ENCODE results near the gene BCKDHB.

GRCh38 chr6:80304014-80304413 is 197.5 kb downstream of the BCKDHB start:
- TF ChIP-seq, protein P1, sequence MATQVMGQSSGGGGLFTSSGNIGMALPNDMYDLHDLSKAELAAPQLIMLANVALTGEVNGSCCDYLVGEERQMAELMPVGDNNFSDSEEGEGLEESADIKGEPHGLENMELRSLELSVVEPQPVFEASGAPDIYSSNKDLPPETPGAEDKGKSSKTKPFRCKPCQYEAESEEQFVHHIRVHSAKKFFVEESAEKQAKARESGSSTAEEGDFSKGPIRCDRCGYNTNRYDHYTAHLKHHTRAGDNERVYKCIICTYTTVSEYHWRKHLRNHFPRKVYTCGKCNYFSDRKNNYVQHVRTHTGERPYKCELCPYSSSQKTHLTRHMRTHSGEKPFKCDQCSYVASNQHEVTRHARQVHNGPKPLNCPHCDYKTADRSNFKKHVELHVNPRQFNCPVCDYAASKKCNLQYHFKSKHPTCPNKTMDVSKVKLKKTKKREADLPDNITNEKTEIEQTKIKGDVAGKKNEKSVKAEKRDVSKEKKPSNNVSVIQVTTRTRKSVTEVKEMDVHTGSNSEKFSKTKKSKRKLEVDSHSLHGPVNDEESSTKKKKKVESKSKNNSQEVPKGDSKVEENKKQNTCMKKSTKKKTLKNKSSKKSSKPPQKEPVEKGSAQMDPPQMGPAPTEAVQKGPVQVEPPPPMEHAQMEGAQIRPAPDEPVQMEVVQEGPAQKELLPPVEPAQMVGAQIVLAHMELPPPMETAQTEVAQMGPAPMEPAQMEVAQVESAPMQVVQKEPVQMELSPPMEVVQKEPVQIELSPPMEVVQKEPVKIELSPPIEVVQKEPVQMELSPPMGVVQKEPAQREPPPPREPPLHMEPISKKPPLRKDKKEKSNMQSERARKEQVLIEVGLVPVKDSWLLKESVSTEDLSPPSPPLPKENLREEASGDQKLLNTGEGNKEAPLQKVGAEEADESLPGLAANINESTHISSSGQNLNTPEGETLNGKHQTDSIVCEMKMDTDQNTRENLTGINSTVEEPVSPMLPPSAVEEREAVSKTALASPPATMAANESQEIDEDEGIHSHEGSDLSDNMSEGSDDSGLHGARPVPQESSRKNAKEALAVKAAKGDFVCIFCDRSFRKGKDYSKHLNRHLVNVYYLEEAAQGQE (IDR thresholded peaks at IDR 0.05; ENCODE audit: low read depth): no peak
- TF ChIP-seq TAF1 (IDR thresholded peaks at IDR 0.05; ENCODE audit: low read depth) (no peak), YY1 (IDR thresholded peaks at IDR 0.05; ENCODE audit: low read depth) (no peak), ZBTB7A (IDR thresholded peaks at IDR 0.05; ENCODE audit: low read depth) (no peak), NFIC (IDR thresholded peaks at IDR 0.05) (no peak), EGR1 (IDR thresholded peaks at IDR 0.05) (no peak), CEBPB (IDR thresholded peaks at IDR 0.05) (no peak), TEAD4 (IDR thresholded peaks at IDR 0.05) (no peak), FOXM1 (IDR thresholded peaks at IDR 0.05; ENCODE audit: borderline replicate concordance, low read depth) (no peak), EP300 (IDR thresholded peaks at IDR 0.05; ENCODE audit: borderline replicate concordance) (no peak), TCF12 (IDR thresholded peaks at IDR 0.05; ENCODE audit: low read depth) (no peak), CREB1 (IDR thresholded peaks at IDR 0.05; ENCODE audit: low read depth) (no peak)
- TF ChIP-seq, protein P2, sequence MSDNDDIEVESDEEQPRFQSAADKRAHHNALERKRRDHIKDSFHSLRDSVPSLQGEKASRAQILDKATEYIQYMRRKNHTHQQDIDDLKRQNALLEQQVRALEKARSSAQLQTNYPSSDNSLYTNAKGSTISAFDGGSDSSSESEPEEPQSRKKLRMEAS (IDR thresholded peaks at IDR 0.05): no peak
- TF ChIP-seq, protein P3, sequence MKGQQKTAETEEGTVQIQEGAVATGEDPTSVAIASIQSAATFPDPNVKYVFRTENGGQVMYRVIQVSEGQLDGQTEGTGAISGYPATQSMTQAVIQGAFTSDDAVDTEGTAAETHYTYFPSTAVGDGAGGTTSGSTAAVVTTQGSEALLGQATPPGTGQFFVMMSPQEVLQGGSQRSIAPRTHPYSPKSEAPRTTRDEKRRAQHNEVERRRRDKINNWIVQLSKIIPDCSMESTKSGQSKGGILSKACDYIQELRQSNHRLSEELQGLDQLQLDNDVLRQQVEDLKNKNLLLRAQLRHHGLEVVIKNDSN (IDR thresholded peaks at IDR 0.05): no peak

Data from Ishikawa (cell line).